Measurements from ENCODE around the gene CDH4.

CDH4 gene

DNA sequence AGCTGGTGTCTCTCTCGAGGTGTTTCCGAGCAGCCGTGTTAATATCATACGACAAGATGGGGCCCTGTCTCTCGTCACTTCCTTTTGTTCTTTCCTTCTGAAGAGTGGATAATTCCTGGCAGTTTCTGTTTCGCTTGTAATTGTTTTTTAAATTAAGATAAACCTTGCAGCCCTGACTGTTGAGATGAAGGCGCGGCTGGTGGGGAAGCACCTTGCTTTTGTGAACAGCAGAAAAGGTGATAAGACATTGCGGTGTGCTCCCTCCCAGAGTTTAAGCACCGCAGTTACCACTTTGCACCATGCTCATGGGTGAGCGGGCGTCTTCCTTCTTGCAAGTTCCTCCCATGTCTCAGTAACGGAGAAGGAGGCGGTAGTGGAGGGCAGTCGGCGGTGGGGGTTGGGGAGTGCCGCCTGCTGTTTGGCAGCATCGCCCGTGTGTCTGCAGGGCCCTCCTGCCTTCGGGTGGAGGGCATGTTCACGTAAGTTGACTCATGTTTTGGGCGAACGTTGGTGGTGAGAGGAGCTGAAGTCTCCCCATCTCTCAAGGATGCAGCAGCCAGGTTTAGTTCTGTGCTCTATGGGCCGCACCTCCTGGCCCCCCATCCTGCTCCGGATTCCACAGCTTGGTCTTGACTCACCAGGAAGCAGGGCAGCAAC, 467.8 kb downstream of the CDH4 start:
- no peak for DNase-seq (ENCODE audit: low spot score)

DNA sequence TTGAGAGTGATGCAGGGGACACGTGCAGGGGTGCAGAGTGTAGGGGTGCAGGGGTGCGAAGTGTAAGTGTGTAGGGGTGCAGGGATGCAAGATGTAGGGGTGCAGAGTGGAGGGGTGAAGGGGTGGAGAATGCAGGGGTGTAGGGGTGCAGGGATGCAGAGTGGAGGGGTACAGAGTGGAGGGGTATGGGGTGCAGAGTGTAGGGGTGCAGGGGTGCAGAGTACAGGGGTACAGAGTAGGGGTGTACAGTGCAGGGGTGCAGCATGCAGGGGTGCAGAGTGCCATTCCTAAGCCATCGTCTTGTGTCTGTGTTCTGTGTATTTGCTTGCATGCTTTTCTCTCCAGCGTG, 468.3 kb downstream of the CDH4 start:
- no peak for DNase-seq (ENCODE audit: low spot score)

DNA sequence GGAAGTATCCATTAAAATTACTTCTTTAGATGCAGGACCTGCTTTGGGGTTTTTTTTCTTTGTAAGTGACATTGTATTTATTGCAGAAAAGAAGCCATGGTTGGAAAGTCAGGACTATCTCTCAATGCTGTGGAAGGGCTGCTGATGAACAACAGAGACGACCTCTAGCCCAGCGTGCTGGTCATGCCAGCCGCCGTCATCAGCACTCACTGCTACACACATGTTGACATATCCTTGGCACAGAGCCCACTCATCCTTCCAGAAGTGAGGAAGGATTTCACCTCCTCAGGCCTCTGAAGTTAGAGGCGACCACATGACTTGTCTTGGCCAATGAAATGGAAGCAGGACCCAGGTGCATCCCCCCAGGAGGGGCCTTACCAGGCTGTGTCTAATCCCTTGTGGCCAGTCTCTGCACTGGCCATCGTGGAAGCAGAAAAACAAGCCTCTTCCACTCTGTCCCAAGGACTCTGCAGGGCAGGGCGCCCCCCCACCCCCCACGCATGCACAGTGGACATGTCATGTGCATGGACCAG, 470.2 kb downstream of the CDH4 start:
- DNase-seq (ENCODE audit: low spot score) = no peak

DNA sequence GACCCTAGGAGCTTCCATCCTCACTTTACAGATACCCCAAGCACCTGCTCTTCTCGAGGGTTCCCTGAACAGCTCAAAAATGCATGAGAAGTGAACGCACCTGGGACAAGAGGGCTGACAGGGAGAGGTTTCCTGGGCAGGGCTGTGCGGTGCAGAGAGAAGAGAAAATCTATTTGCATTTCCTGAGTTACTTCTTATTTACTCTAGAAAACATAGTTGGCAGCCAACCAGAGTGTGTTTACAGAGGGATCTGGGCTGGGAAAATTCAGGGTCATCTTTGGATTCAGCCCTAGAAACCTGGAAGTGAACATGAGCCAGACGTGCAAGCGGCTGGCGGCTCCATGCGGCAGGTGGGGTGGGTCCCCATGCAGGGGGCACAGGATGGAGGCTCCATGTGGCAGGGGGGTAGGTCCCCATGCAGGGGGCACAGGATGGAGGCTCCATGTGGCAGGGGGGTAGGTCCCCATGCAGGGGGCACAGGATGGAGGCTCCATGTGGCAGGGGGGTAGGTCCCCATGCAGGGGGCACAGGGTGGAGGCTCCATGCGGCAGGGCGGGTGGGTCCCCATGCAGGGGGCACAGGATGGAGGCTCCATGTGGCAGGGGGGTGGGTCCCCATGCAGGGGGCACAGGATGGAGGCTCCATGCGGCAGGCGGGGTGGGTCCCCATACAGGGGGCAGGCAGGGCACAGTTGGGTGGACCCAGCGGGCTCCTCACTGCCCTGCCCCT, 471.6 kb downstream of the CDH4 start:
- DNase-seq (ENCODE audit: low spot score) = no peak

DNA sequence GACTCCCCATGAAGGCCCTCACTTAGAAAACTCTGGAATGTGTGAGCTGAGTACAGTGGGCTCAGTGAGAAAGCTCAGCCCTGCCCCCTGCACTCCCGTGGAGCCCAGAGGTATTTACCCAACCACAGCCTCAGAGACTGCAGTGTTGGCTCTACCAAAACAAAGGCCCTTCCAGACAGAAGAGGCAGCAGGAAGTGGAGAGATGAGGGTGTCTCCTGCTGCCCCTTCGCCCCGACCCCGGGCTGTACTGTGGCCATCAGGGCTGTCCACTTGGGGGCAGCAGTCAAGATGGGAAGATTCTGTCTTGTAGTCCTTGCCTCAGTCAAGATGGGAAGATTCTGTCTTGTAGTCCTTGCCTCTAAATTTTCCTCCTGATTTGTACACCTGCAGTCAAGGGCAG, 472.3 kb downstream of the CDH4 start:
- no peak for DNase-seq (ENCODE audit: low spot score)

DNA sequence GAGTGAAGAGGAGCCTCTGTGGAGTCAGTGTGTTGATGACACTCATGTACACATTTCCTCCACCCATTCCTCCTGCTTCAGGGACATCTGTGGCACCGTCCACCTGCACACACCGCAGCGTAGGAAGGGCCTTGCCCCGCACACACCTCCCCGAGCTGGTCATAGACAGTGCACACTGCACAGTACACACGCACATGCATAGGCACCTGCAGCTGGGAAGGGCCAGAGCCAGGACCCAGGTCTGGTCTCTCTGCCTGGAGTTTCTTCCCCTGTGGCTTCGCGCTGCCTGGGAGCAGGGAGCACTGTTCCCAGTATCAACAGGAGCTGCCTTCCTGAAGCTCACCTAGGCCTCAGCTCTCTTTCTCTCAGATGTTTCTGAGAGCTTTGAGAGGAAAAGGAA, 473.1 kb downstream of the CDH4 start:
- no peak for DNase-seq (ENCODE audit: low spot score)

DNA sequence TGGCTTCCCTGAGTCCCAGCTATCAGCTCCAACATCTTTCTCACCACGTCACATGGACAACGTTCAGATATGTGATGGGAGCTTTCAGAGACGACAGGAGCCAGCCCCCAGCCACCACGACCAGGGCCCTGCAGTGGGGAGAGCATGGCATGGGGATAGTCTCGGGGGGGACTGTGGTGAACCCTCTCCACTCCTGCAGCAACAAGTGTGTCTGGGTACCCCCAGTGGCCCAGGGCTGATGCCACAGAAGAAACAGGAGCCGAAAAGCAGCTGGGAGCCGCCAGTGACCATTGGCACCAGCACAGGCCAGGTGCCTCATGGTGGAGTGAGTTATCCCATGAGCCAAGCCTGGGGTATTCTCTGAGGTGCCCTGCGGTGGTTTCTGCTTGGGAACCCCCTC, 473.9 kb downstream of the CDH4 start:
- no peak for DNase-seq (ENCODE audit: low spot score)

DNA sequence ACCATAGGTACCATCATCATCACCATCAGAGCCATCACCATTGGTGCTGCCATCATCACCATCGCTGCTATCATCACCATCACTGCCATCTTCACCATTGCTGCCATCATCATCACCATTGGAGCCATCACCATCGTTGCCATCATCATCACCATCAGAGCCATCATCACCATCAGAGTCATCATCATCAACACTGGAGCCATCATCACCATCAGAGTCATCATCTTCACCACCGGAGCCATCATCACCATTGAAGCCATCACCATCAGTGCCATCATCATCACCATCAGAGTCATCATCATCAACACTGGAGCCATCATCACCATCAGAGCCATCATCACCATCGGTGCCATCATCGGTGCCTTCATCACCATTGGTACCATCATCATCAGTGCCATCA, 474.9 kb downstream of the CDH4 start:
- DNase-seq (ENCODE audit: low spot score) = no peak

DNA sequence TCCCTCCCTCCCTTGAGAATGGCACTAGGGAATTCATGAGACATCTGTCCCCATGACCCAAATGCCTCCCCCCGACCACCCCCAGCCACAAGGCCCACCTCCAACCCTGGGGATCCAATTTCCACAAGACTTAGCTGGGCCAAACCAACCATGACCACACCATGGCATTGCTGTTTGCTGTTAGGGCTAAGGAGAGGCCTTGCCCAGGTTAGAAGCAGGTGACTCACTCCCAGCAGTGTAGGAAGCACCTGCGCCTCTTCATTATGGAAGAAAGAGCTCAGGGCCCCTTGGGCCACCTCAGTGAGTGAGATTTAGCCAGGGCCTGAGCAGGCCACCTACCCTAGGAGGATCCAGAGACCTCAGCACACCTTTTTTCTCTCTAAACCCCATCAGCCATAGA, 475.7 kb downstream of the CDH4 start:
- DNase-seq (ENCODE audit: low spot score) = no peak

DNA sequence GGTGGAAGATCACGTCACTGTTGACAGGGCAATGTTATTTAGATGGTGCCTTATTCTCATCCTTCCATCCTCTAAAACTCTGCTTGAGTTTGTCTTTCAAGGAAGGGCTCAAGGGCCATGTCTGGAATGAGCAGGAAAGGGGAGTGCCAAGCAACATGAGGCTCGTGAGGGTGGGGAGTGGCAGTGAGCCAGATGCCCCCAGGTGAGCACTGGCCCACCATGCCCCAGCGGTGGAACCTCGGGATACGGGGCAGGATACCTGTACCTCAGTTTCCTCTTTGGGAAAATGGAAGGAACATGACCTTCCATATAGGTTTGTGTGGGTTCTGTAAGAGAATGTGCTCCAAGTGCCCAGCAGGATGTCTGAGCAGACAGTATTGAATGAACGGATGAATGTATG, 476.3 kb downstream of the CDH4 start:
- DNase-seq (ENCODE audit: low spot score) = no peak

DNA sequence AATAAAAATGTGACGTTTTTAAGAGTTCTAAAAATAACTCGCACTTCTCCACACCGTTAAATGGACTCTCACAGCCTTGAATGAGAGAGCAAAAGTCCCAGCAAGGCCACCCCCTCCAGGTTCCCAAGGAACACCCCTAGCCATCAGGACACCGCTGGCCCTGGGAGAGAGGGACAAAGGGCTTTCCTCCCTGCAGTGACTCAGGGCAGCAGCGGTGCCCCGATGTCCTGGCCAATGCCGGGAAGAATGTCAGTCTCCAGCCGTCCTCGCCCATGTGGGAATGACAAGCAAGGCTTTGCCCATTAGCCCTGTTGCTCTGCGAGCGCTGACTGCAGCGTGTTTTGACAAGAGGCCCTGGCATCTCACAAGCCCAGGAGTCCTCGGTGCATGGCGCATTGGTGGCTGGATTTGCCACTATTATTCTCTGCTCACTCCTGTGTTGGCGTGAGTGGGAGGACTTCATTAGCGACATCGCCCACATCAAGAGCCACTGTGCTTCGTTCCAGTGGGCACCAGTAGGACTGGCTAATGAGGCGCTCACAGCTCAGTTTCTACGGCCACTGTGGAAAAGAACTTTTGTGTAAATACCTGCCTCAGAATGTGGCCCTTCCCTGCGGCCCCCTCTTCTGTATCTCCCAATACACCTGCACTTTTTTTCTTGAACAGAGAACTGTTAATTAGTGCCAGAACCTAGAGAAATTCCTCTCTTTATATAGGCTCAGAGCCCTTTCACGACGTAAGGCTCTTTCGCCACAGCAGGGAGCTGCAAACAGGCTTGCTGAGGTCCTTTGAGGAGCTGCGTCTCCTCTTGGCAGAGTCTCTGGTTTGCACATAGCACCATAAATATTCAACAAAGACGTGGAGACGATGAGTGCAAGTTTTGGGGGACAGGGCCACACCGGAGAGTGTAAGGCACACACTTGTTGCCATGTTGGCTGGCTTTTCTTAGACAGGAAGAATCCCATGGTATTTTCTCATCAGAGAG, 477.0 kb downstream of the CDH4 start:
- DNase-seq (ENCODE audit: low spot score) = no peak

DNA sequence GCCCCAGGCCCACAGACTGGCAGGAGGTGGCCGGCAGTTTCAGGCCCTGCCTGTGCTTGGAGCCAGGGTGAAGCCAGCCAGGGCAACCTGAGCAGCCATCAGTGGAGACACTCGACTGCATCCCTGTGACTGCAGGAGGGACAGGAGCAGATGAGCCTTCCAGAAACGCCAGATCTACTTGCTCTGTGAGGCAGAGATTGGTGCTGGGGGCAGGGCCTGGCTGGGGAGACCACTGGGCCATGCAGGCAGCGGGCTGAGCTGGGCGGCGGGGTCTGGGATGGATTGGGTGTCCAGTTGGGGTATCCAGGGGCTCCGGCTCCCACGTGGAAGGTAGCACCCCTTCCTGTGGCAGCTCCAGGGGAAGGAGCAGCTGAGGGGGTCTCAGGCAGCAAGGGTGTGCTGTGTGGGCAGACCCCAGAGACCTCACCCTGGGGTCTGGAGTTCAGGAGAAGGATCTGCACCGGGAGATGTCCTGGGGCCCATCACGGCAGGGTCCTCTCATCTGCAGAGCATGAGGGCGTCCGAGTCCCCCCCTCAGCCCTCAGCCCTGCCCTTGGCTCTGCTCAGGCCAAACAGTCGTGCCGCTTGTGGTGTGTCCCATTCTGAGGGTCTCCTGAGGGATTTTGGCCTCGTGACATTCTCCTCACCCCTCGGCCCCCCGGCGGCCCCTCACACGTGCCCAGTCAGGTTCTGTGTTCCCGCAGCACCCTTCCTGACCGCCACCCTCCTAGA, 478.7 kb downstream of the CDH4 start:
- no peak for DNase-seq (ENCODE audit: low spot score)

DNA sequence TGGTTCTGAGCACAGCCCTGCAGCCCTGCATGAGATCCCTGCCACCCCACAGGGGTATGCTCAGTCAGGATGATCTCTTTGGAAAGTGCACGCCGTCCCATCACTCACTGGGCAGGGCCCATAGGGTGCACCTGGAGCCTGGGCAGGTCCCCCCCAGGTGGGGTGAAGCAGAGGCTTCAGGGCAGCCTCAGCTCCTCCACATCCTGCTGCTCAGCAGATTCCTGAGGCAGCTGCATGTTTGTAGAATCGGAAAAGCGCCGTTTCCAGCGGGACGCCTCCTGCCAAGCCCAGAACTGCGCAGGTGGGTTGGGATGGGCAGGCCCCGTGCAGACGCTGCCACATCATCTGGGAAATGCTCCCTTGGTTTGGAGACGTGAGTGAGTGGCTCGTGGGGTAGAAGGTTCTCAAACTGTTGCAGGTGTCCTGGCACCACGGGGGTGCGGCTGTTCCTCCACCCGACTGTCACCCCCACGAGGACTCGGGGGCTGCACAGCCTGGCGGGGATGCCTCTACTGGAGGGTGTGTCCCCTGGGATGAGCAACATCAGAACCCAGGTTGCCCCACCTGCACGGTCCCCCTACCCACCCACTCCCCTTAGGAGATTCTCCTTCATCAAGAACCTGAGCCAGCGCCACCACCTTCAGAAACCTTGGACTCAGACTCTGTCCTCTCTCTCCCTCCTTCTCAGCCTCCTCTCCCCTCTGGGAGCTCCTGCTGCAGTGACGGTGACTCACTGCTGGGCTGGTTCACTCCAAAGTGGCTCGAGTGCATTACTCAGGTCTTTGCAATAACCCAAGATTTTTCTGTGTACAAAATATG, 479.5 kb downstream of the CDH4 start:
- no peak for DNase-seq (ENCODE audit: low spot score)

DNA sequence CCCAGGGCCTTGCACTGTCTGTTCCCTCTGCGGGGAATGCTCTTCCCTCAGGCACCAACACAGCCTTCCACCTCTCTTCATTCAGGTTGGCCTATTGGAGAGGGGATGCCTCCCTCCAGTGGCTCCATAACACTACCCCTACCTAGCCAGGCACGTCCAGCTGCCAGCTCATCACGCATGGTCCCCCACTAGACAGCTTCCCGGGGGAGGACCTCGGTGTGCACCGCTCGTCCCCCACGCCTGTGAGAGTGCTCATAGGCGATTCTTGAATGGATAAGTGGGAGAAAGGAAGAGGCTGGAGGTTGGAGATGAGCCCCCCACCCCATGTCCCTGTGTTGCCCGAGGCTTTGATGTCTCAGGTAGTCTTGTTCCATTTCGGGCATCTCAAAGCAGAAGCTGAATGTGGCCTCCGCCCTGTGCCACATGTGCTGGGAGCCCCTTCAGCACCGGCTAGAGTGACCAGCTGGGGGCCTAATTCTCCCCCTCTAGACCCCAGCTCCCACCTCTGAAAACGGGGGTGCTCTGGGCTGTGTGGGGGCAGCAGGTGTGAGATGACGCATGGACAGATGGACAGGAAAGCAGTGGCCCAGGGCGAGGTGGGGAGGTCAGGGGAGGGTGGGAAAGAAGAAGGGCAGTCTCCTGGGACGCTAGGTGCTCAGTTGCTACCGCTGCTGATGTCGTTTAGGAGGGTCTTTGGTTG, 480.6 kb downstream of the CDH4 start:
- DNase-seq (ENCODE audit: low spot score) = no peak

DNA sequence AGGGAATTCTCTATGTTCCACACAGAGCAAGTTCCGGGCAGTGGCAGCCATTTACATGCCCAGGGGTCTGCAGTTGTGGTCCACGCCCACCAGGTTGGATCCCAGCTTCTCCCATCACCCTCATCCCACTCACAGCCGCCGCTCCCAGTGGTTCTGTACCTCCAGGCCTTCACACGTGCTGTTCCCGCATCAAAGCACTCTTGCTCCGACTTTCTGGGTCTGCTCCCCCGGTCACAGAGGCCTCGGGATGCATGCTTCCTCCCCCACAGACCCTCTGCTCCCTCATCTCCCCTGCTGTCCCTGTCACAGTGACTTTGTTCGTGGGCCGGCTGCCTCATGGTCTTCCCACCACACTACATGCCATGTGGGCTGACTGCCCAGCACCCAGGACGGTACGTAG, 481.2 kb downstream of the CDH4 start:
- no peak for DNase-seq (ENCODE audit: low spot score)

DNA sequence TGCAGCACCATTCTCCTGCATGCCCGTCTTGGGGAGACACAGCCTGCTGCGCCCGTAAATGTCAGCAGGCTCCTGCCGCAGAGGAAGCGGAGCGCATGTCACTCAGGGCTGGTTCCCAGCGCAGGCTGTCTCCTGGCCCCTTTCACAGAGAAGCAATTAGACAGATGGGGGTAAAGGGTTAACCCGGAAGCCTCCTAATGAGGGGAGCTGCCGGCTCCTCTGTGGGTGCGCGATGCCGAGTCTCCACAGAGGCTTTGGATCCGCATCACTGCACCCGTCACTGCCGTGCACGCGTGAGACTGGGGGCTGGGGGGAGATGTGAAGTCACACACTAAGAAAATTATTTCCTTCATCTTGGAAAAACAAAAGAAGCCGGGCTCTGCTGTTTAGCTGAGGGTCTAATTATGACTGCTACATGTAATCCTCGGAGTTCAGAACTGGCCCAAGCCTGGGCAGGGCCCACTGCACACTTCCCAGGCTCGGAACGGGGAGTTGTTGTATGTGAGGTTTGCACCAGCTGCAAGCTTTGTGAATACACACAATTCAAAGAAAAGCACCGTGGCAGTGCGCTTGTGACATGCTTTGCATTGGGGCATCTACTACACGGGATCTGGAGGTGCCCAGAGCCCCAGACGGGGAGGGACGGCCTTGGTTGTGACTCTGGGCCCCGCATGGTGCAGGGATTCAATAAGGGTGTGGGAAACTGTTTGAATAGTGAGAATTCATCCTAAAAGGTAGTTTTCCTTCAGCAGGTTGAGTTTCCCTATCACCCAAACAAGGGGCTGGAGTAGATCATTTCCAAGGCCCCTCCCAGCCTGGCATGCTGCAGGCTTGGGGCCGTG, 482.1 kb downstream of the CDH4 start:
- DNase-seq (ENCODE audit: low spot score) = no peak

DNA sequence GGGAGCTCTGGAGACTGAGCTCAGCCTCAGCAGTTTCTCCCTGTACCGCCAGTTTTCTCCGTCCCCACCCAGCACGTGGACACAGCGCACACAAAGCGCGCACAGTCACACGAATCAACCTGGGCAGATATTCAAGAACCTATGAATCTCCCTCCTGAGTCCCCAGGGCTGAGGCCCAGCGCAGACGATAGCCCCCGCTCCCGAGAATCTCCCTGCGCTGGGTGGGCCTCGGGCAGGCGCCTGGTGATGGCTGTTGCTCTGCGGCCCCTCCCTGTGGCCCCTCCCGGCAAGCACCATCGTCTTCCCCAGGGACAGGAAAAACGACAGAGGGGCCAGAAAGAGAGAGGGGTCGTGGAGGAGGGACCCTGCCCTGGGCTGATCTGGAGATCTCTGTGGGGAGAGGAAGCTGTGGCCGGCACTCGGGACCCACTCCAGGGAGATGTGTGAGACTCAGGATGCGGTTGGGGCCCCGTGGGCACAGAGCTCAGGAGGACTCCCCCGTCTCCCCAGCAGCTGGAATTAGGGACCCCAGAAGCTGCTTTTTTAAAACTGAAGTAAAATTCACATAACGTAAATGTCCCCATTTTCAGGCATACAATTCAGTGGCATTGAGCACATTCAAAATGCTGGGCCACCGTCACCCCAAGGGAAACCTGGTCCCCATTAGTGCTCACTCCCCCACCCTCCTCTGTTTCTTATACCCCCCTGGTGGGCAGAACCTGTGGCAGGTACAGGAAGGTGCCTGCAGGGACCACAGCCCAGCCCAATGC, 482.9 kb downstream of the CDH4 start:
- DNase-seq (ENCODE audit: low spot score) = no peak

DNA sequence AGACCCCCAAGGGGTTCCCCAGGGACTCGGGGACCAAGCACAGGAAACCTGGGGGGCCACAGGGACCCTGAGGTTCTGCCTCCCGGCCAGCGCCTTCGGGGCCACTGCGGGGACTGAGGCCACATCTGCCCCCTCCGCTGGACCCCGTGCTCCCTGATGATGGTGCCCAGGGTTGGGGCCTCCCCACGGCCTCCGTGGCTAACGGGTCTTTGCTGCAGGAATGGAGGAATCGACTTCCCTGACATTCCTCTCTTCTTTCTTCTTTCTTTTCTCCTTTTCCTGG, 483.4 kb downstream of the CDH4 start:
- DNase-seq (ENCODE audit: low spot score) = no peak
